ENCODE data around the gene CNGB1.
"Not testable (repeated sequence)": the region's sequence is repeated elsewhere in the genome, so short reads cannot be mapped to it uniquely, and the experiment has no call there.

Gene CNGB1

GRCh38 chr16:57944970-57945739 is 25.8 kb downstream of the CNGB1 start:
- no peak for TF ChIP-seq CTCF (IDR thresholded peaks at IDR 0.05; ENCODE audit: poor library complexity, severe bottlenecking)
- no peaks in the 10 kb centered on the region for H3K36me3 ChIP-seq (ENCODE audit: low read depth)
- H3K27ac ChIP-seq (ENCODE audit: poor library complexity, severe bottlenecking): no peak overlapping the region

GRCh38 chr16:57943381-57943780 is 27.5 kb downstream of the CNGB1 start:
- H3K4me3 ChIP-seq (ENCODE audit: severe bottlenecking); ATAC-seq (ENCODE audit: low read depth); DNase-seq (ENCODE audit: low spot score); H3K9me3 ChIP-seq (ENCODE audit: severe bottlenecking); H3K36me3 ChIP-seq (ENCODE audit: low read depth); H3K27ac ChIP-seq (ENCODE audit: poor library complexity, severe bottlenecking); H3K27me3 ChIP-seq (ENCODE audit: insufficient read depth, poor library complexity, severe bottlenecking): not testable (repeated sequence)
- H3K4me1 ChIP-seq (ENCODE audit: insufficient read depth, poor library complexity, severe bottlenecking): peaks cover 12% of the 10 kb centered on the region

More at GRCh38 chr16:57944970-57945739, 25.8 kb downstream of the CNGB1 start:
- no peaks in the 10 kb centered on the region for H3K4me1 ChIP-seq (ENCODE audit: insufficient read depth, poor library complexity, severe bottlenecking)
- ATAC-seq (ENCODE audit: low read depth) (no peak), DNase-seq (ENCODE audit: low spot score) (no peak)
- no peak overlapping the region for H3K4me3 ChIP-seq (ENCODE audit: severe bottlenecking)
- H3K9me3 ChIP-seq (ENCODE audit: severe bottlenecking): no peaks in the 10 kb centered on the region
- H3K27me3 ChIP-seq (ENCODE audit: insufficient read depth, poor library complexity, severe bottlenecking): no peaks in the 10 kb centered on the region

GRCh38 chr16:57941901-57942300 is 29.0 kb downstream of the CNGB1 start:
- H3K4me3 ChIP-seq (ENCODE audit: severe bottlenecking); ATAC-seq (ENCODE audit: low read depth); H3K27ac ChIP-seq (ENCODE audit: poor library complexity, severe bottlenecking); H3K27me3 ChIP-seq (ENCODE audit: insufficient read depth, poor library complexity, severe bottlenecking); DNase-seq (ENCODE audit: low spot score); H3K36me3 ChIP-seq (ENCODE audit: low read depth); H3K9me3 ChIP-seq (ENCODE audit: severe bottlenecking): not testable (repeated sequence)
- H3K4me1 ChIP-seq (ENCODE audit: insufficient read depth, poor library complexity, severe bottlenecking): peaks cover 12% of the 10 kb centered on the region

- Histone ChIP-seq H3K36me3 (ENCODE audit: low read depth) (no peaks in the 10 kb centered on the region), H3K27ac (ENCODE audit: poor library complexity, severe bottlenecking) (no peak overlapping the region), H3K9me3 (ENCODE audit: severe bottlenecking) (no peaks in the 10 kb centered on the region), H3K4me1 (ENCODE audit: insufficient read depth, poor library complexity, severe bottlenecking) (peaks cover 12% of the 10 kb centered on the region), H3K4me3 (ENCODE audit: severe bottlenecking) (no peak overlapping the region), H3K27me3 (ENCODE audit: insufficient read depth, poor library complexity, severe bottlenecking) (no peaks in the 10 kb centered on the region)
- DNase-seq (ENCODE audit: low spot score) (no peak), ATAC-seq (ENCODE audit: low read depth) (peak; percentile 43)
- TF ChIP-seq CTCF (IDR thresholded peaks at IDR 0.05; ENCODE audit: poor library complexity, severe bottlenecking): no peak
Observed at GRCh38 chr16:57941016-57941664, 29.8 kb downstream of the CNGB1 start.

GRCh38 chr16:57940382-57940966 is 30.5 kb downstream of the CNGB1 start:
- ATAC-seq (ENCODE audit: low read depth): no peak
- no peak for DNase-seq (ENCODE audit: low spot score)
- Histone ChIP-seq H3K27me3 (ENCODE audit: insufficient read depth, poor library complexity, severe bottlenecking) (no peaks in the 10 kb centered on the region), H3K36me3 (ENCODE audit: low read depth) (no peaks in the 10 kb centered on the region), H3K27ac (ENCODE audit: poor library complexity, severe bottlenecking) (no peak overlapping the region), H3K9me3 (ENCODE audit: severe bottlenecking) (no peaks in the 10 kb centered on the region), H3K4me3 (ENCODE audit: severe bottlenecking) (no peak overlapping the region), H3K4me1 (ENCODE audit: insufficient read depth, poor library complexity, severe bottlenecking) (peaks cover 12% of the 10 kb centered on the region)
- TF ChIP-seq CTCF (IDR thresholded peaks at IDR 0.05; ENCODE audit: poor library complexity, severe bottlenecking): no peak
